ENCODE data around the gene TMEM184B.

Gene TMEM184B

DNA sequence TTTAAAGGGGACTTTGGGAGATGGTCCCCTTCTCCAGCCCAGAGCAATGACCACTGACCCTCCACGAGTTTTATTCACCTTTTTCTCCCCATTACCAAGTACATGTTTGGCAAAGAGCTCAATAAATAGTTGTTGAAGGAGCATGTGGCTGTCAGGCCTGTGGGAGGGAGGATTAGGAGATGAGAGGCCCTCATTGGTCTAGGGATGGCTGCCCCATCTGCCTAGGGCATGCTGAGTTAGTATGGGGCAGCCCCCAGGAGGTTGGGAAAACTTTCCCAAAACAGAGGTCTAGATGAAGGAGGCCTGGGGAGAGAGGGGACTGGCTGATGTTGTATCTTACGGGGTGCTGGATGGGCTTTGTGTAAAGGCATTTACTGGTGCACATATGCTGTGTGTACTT, 60.4 kb downstream of the TMEM184B start:
- in situ Hi-C loops (cut with HindIII; ENCODE audit: low sequenced_read_pairs), result no loop called here

DNA sequence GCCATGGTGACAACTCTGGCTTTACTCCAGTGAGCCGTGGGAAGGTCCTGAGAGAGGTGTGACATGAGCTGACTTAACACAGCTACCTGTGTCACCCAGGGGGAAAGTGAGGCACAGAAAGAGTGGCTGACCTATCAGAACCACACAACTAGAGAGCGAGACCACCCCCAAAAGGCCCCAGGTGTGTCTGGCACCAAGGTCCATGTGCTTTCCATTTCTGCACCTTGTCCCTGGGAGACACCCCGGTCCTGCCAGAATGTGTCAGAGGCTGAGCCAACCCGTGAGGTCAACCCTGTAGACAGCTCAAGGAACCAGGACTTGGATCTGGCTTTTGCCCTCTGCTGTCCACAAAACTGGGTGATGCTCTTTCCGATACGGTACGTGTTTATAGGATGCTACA, 61.3 kb downstream of the TMEM184B start:
- in situ Hi-C loops (cut with HindIII; ENCODE audit: low sequenced_read_pairs), result no loop called here

DNA sequence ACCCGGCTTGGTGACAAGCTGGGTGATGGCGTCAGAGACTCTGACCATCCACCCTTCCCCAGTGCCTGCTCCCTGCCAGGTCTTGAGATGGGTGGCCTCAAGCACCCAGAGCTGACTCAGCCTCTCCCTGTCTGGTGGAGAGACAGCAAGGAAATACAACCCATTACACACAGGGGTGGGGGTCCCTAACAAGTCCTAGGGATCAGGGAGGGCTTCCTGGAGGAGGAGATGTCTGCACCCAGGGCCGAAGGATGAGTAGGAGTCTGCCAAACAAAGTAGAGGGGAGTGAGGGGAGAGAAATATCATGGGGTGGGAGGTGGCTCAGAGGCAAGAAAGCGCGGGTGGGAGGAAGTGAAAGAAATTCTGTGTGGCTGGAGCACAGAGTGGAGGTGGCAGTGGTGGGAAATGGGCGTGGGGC, 64.2 kb downstream of the TMEM184B start:
- in situ Hi-C loops (cut with HindIII; ENCODE audit: low sequenced_read_pairs), result no loop called here

DNA sequence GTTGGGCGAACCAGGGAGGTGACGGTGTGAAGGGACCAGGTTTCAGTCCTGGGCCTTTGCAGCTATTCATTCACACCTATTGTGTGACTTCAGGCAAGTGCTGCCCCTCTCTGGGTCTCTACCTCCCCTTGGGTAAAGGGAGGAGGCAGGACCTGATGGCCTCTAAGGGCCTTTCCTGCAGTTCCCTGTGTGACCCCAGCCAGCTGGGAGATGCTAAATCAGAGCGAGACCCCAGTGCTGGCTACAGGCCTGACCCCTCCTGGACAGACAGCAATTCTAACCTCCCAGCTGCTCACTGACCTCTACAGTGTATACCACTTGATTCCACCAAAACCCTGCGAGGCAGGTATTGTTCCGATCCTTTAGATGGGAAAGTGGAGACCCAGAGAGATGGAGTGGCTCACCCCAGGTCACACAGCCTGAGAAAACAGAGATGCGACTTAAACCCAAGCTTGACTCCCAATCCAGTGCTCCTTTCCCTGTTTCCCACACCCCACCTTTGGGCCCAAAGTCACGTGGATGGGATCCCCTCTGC, 64.8 kb downstream of the TMEM184B start:
- in situ Hi-C loops (cut with HindIII; ENCODE audit: low sequenced_read_pairs), result no loop called here

DNA sequence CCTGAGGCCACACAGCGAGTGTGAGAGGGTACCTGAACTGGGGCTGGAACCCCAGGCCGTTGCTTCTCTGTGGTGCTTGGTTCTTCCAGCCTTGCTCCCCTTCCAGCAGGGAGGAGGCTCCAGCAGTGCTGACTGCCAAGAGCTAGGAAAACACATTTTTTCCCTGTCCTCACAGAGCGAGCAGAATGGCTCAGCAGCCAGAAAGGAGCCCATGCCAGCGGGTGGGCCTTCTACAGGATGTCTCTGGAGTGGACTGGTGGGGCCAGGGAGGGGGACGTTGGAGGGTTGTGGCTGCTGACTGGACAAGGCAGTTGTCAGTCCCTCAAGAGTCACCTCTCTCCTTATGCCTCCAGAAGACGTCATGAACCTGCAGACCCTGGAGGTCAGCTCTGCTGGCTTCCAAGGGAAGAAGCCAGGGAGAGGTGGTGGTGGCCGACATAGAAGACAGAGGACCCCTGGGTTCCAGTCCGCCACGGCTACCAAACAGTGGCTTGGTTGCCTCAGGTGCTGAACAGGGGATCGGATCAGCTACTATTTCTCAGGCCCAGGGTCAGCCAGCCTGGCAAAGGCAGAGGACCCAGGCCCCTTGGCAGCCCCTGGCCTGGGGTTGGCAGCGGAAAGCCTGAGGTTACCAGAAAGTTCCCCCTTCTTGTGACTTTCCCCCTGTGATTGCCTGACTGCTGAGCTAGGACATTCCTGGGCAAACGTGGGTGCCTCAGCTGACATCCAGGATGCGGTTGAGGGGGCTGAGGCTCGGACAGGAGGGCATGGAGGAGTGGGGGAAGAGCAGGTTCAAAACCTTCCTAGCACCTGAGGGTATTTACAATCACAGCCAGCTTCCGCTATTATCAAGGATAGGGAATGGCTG, 67.3 kb downstream of the TMEM184B start:
- in situ Hi-C loops (cut with HindIII; ENCODE audit: low sequenced_read_pairs), result no loop called here

DNA sequence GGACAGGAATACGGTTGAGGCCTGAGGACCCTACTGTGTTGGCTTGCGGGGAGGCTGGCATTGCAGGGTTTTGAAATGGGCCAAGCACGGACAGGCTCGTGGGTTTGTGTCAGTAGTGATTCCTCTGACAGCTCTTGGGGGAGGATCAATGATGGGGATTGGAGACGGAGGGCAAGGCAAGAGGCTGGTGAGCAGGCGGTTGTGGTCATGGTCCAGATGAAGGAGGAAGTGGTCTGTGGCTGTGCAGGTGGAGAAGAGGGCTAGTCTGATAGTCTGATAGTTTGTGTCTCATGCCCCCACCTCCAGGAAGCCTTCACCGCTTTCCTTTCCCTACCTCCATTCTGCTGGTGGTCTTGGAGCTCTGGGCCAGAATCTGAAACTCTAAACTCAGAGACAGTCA, 68.0 kb downstream of the TMEM184B start:
- in situ Hi-C loops (cut with HindIII; ENCODE audit: low sequenced_read_pairs), result no loop called here

DNA sequence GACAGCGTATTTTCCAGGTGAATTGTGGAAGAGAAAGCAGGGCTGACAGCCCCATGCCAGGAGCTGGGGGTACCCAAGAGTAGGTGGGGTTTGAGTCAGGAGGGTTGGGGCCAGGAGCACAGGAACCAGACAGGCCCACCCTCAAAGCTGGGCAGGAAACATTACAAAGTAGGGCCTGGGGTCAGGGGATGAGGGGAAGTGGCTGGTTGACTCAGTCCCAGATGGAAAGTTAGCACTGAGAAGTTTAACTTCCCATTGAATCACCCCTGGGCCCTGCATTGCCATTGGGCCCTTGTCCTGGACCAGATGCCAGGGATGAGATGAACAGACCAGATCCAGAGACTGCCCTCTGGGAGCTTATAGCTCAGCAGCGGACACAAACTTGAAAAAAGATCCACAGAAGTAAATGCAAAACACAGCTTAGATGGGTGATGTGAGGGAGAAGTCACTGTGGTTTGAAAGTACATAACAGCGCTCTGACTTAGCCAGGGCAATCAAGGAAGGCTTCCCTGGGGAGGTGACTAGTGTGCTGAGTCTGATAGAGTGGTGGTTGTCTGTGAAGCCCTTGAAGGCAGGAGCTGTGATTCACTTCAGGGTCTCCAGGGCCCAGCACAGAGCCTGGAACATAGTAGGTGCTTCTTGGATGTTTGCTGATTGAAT, 68.8 kb downstream of the TMEM184B start:
- in situ Hi-C loops (cut with HindIII; ENCODE audit: low sequenced_read_pairs), result no loop called here

DNA sequence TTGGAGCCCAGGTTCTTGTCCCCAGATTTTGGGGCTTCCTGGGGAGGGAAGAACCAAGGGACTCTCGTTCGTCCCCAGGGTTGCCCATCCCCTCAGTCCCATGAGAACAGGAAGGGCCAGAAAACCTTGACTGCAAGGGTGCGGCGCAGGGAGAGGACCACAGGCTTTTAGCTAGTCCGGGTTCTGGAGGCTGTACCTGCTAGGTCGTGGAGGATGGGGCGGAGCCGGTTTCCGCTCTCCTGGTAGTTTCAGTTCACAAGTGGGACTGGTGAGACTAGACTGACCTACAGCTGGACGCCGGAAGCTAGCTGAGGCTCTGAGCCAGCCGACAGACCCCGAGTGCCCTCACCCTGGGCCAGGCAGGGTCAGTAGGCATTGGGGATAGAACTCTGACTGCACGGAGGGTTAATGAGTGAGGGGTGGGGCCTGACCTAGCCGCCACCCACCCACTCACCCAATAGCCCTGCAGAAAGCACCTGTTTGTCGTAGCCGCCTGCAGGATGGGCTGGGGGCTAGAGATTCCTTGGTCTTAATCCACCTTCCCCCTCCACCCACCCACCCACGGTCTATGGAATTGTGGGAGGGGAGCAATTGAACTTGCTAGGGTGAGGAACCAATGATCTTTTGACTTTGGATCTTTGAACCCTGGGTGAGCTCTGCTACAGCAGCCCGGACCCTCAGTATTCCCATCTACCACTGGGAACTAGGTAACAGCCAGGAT, 69.6 kb downstream of the TMEM184B start:
- in situ Hi-C loops (cut with HindIII; ENCODE audit: low sequenced_read_pairs), result no loop called here

DNA sequence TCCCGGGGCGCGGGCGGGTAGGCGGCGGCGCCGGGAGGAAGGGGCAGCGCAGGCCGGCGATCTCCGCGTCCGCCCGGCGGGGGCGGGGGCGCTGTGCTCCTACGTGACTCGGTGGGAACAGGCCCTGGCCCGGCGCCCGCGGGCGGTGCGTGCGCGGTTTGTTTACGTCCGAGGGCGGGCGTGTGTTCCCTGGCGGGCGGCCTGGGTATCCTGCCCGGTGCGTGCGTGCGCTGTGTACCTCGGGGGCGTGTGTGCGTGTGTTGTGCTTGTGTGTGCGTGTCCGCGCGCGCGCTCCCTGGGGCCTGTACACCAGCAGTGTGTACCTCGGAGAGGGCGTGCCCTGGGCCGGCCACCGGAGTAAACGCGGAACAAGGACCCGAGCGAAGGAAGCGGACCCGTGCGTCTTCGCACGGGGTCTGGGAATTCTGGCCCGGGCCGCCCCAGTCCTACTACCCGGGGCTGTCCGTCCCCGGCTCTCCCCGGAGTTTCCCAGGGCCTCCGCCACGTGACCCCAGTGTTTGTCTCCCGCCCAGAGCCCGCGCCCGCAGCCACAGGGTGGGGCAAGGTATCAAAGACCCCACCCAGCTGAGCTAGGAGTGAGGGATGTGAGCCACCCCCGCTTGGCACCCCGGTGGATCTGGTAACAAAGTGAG, 70.2 kb downstream of the TMEM184B start:
- in situ Hi-C loops (cut with HindIII; ENCODE audit: low sequenced_read_pairs), result no loop called here

DNA sequence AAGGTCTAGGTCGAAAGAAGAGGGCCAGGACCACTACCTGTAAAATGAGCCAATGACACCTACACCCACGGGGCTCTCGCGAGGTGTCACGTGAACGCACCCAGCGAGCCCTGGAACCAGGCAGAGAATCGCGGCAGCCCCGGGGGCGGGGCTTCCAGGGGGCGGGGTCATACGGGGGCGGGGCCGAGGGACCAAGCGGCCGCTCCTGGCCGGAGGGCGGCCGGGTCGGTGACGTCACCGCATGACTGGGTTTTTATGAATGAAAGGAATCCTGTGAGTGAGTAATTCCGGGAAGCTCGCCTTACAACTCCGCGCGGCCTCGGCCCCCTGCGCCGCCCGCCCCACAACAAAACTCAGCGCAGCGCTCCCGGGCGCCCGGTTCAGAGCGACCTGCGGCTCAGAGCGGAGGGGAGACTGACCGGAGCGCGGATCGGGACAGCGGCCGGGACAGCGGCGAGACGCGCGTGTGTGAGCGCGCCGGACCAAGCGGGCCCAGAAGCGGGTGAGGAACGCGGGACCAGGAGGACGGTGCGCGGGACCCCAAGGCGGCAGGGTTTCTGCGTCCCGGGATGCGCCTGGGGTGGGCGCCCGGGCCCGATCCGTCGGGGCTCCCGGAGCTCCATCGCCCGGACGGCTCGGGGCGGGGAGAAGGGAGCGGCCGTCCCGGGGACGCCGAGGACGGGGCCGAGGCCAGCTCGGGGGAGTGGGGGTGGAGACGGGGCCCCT, 70.9 kb downstream of the TMEM184B start, which contains the start of gene MAFF:
Gene MAFF, plus strand, starts transcription at position 284 of the 726 bp plus-strand sequence. CDS start 11,860 bp downstream, outside the sequence.
- in situ Hi-C loops (cut with HindIII; ENCODE audit: low sequenced_read_pairs), result no loop called here

DNA sequence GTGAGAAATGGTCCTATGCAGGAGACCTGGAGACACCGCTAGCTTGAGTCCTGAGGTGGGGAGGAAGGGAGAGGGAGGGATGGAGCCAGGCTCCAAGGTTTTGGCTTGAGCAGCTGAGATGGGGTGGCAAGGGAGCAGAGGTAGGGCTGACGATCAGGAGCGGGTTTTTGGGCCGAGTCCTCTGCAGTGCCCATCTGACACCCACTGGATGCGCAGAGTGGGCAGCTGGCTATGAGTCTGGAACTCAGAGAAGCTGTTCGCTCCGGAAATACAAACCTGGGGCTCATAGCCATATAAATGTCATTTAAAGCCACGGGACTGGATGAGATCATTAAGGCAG, 71.5 kb downstream of the TMEM184B start:
- in situ Hi-C loops (cut with HindIII; ENCODE audit: low sequenced_read_pairs), result no loop called here

DNA sequence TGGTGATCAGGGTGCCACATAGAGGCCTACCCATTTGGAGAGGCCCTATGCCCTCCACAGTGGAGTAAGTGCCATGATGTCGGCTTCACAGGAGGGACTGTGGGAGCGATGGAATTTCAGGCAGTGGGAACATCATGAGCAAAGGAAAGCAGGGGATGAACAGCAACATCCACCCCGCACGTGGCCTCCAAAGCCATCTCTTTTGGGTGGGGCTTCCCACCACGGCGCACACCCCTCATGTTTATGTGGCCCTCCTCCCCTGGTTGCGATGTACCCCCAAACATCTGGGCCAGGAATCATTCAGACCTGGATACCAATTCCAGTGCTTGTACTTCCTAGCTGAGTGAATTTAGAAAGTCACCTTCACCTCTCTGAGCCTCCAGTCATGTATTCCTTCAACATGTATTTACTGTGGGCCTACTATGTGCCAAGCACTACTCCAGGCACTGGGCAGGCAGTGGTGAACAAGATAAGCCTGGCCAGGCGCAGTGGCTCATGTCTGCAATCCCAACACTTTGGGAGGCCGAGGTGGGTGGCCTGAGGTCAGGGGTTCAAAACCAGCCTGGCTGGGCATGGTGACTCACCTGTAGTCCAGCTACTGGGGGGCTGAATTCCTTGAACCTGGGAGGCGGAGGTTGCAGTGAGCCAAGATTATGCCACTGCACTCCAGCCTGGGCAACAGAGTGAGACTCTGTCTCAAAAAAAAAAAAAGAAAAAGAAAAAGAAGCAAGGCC, 72.8 kb downstream of the TMEM184B start:
- in situ Hi-C loops (cut with HindIII; ENCODE audit: low sequenced_read_pairs), result no loop called here

DNA sequence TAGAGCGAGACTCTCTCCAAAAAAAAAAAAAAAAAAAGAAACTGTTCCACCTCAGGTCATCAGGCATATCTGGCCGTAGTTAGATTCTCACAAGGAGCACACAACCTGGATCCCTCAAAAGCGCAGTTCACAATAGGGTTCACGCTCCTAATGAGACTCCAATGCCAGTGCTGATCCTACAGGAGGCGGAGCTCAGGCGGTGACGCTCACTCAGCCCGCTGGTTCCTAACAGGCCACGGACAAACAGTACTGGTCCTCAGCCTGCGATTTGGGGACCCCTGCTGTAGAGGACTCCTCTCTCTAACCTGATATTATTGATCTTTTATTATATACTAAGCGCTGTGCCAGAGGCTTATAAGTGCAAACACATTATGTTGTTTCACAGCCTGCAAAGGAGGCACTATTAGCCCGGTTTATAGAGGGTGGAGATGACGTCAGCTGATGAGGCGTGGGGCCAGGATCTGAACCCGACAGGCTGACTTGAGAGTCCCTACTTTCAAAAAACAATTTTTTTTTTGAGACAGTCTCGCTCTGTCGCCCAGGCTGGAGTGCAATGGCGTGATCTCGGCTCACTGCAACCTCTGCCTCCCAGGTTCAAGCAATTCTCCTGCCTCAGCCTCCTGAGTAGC, 75.9 kb downstream of the TMEM184B start:
- in situ Hi-C loops (cut with HindIII; ENCODE audit: low sequenced_read_pairs), result no loop called here

DNA sequence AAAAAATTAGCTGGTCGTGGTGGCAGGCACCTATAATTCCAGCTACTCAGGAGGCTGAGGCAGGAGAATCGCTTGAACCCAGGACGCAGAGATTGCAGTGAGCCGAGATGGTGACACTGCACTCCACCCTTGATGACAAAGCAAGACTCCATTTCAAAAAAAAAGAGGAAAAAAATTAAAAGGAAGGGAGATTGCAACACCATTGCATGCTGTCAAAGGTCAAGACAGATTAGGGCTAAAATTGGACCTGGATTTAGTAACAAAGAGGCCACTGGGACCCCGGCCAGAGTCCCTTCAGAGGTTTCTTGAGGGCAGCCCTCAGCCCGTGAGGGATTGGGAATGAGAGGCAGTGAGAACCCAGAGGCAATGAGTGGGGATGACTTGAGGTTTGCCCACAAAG, 79.2 kb downstream of the TMEM184B start:
- in situ Hi-C loops (cut with HindIII; ENCODE audit: low sequenced_read_pairs), result no loop called here

DNA sequence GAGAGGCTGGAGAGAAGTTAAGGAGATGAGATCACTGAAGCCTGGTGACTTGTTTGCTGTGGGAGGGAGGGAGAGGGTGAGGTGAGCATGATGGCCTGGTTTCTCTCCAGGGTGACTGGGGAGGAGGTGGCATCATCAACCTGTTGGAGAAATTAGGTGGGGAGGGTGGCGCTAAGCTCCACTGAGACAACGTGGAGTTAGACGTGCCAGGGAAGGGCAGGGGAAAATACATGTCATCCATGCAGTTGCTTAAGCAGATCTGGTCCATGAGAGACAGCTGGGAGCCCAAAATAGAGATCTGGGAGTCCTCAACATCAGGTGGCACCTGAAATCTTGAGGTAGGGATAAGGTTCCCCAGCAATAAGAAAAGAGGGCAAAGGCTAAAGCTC, 80.3 kb downstream of the TMEM184B start:
- in situ Hi-C loops (cut with HindIII; ENCODE audit: low sequenced_read_pairs), result no loop called here

DNA sequence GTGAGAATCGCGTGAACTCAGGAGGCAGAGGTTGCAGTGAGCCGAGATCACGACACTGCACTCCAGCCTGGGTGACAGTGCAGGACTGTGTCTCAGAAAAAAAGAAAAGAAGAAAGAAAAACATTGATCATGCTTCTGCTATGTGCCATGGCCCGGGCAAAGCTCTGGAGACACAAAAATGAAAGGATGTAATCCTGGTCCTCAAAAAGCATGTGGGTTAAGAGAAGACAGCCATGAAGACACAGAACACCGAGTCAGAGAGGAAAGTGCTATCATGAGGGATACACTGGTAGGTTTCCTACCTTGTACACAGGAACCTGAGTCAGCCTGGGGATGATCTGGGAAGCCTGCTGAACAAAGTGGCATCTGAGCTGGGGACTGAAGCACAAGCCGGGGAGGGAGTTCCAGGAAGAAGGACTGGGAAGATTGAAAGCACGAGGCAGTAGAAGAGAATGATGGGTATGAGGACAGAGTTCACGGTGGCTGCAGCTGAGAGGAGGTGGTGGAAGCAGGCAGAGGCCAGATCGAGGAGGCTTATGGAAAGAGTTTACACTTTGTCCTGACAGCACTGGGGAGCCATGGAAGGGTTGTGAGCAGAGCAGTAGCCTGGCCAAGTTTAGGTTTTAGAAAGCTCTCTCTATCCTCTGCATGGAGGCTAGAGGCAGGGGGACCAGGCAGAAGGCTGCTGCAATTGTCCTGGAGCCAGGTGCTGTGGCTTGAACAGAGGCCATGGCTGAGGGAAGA, 80.9 kb downstream of the TMEM184B start:
- in situ Hi-C loops (cut with HindIII; ENCODE audit: low sequenced_read_pairs), result no loop called here

DNA sequence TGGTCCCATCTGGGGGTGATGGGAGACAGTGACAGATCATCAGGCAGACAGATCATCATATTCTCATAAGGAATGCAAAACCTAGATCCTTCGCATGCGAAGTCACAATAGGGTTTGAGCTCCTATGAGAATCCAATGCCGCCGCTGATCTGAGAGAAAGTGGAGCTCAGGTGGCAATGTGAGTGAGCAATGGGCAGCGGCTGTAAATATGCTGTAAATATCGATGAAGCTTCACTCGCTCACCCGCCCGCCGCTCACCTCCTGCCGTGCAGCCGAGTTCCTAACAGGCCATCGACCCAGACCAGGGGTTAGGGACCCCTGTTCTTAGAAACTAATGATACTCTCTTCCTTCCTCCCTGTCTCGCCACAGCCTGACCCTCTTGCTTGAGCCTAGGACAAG, 81.8 kb downstream of the TMEM184B start:
- in situ Hi-C loops (cut with HindIII; ENCODE audit: low sequenced_read_pairs), result no loop called here

DNA sequence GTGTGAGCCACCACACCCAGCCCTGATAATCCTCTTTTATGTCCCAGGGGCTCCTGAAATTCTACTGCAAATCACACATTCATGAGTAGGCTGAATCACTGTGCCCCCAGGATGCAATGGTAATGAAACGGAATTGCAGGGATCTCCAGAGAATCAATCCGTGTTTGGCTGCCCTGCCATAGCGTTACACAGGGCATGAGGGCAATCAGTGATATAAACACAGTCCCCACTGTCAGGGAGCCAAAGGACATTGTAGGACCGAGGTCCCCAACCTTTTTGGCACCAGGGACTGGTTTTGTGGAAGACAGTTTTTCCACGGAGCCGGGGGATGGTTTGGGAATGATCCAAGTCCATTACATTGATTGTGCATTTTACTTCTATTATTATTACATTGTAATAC, 82.2 kb downstream of the TMEM184B start:
- in situ Hi-C loops (cut with HindIII; ENCODE audit: low sequenced_read_pairs), result no loop called here

DNA sequence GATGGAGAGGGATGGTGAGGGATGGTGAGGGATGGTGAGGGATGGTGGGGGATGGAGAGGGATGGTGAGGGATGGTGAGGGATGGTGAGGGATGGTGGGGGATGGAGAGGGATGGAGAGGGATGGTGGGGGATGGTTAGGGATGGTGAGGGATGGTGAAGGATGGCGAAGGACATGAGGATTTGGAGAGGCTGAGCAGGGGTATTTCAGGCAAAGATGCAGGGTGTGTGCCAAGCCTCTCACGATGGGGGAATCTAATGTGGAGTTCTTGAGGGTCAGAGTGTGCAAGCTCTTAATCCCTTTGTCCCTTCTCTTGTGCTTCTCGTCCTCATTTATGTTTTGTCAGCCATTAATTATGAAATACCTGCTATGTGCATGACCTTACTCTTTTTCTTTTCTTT, 83.7 kb downstream of the TMEM184B start:
- in situ Hi-C loops (cut with HindIII; ENCODE audit: low sequenced_read_pairs), result no loop called here

All from endothelial cell of hepatic sinusoid (primary cell).